Keratinocyte (primary cell): ENCODE results near the gene ATF6B.

Experiments used
- EZH2 ChIP-seq: IDR thresholded peaks from one replicate; pipeline ENCODE4 v1.6.1; 2012; ENCODE audit warnings: inconsistent platforms, mild to moderate bottlenecking, low read length, moderate library complexity
- TF ChIP-seq, protein P1 (sequence below), 3 experiments: IDR thresholded peaks in 1 of 3; conservative IDR thresholded peaks in 1 of 3; optimal IDR thresholded peaks in 1 of 3; 2 replicates in 2 of 3; 3 replicates in 1 of 3; pipeline versions ENCODE3 to v1.5.1; 2011; ENCODE audit warnings: low read length in 3 of 3, mild to moderate bottlenecking in 3 of 3, moderate library complexity in 2 of 3, control low read depth in 1 of 3, inconsistent platforms in 1 of 3; ENCODE audit not compliant: insufficient read depth in 2 of 3; ENCODE audit errors: extremely low read depth in 1 of 3

DNA sequence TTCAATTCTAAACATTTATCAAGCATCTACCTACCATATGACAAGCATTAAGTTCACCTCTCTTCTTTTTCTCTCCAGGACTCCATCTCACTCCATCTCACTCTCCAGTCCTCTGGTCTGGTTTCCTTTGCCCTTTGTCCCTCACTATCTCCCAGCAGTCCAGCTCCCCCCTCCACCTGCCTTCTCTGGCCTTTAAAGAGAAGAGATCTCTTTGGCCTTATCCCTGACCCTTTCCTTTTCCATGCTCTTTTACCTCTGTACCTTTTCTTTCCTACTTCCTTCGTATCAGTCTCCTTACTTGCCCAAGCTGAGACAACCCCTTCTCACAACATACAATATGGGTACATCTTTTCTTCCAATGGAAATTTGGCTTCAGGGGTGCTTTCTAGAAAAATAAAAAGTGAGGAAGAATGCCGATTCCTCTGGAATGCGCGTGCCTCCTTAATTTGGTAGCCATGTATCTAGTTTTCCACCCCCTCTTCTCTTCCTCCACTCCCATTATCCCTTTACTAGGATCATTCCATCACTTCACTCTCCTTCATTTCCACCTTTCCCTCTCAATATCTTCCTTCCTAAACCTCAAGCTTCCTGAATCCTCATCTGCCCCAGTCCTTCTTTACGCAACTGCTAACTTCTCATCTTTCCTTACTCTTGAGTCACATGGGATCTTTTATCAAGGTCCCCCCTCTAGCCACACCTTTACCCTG is 48.6 kb upstream of the ATF6B start:
- TF ChIP-seq, protein P1, sequence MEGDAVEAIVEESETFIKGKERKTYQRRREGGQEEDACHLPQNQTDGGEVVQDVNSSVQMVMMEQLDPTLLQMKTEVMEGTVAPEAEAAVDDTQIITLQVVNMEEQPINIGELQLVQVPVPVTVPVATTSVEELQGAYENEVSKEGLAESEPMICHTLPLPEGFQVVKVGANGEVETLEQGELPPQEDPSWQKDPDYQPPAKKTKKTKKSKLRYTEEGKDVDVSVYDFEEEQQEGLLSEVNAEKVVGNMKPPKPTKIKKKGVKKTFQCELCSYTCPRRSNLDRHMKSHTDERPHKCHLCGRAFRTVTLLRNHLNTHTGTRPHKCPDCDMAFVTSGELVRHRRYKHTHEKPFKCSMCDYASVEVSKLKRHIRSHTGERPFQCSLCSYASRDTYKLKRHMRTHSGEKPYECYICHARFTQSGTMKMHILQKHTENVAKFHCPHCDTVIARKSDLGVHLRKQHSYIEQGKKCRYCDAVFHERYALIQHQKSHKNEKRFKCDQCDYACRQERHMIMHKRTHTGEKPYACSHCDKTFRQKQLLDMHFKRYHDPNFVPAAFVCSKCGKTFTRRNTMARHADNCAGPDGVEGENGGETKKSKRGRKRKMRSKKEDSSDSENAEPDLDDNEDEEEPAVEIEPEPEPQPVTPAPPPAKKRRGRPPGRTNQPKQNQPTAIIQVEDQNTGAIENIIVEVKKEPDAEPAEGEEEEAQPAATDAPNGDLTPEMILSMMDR (optimal IDR thresholded peaks at IDR 0.05 in 1 of 3, IDR thresholded peaks at IDR 0.05 in 1 of 3, conservative IDR thresholded peaks at IDR 0.05 in 1 of 3; ENCODE audit: extremely low read depth in 1 of 3, insufficient read depth in 2 of 3, low read length in 3 of 3), result no peak
- TF ChIP-seq EZH2, result no peak
